OCI-LY7 (cell line): ENCODE results near the gene TXNIP. TPM values are rescaled to one million over a fixed set of nuclear protein-coding genes. Genes with fewer than 3 reads are reported as not detected.

ENCODE experiments used
- BruUV-seq: library from RNA; stranded (reverse); fragments of 400-500 nt; replicated peaks from 2 replicates; lab custom pipeline; 2021; lab: Mats Ljungman, UMichigan
- CTCF ChIA-PET: fragments of 300-600 bp; sonication (Branson Sonifier 250); formaldehyde crosslinking; loops from one replicate; lab custom pipeline; 2022; ENCODE audit warnings: antibody characterized with exemption; ENCODE audit not compliant: unreplicated experiment; lab: Charles Lee
- POLR2A ChIA-PET: fragments of 300-600 bp; sonication (Branson Sonifier 250); formaldehyde crosslinking; loops from one replicate; lab custom pipeline; 2022; ENCODE audit warnings: antibody characterized with exemption; lab: Charles Lee
- DNase-seq: peaks from one replicate; pipeline ENCODE4 v3.0.0-alpha.2; 2015; ENCODE audit warnings: low spot score
- H2AFZ ChIP-seq: fragments of 200-600 bp; sonication (generic), shearing (Covaris generic); 2 replicates; pipeline ENCODE4 v1.6.1; 2014; ENCODE audit warnings: mild to moderate bottlenecking, antibody characterized with exemption, low read length, moderate library complexity
- H3K27ac ChIP-seq: fragments of 200-600 bp; sonication (generic); 2 replicates; pipeline ENCODE4 v1.5.1; 2014; ENCODE audit warnings: mixed run types, low read depth, mild to moderate bottlenecking, moderate library complexity, low read length, inconsistent platforms; ENCODE audit not compliant: poor library complexity, severe bottlenecking
- H3K36me3 ChIP-seq: fragments of 200-600 bp; sonication (generic); 2 replicates; pipeline ENCODE4 v1.6.1; 2014; ENCODE audit warnings: mild to moderate bottlenecking, antibody characterized with exemption, low read length, moderate library complexity, mixed read lengths; ENCODE audit not compliant: insufficient read depth
- H3K4me1 ChIP-seq: fragments of 200-600 bp; sonication (generic); 2 replicates; pipeline ENCODE4 v1.5.1; 2014; ENCODE audit warnings: mild to moderate bottlenecking, low read length; ENCODE audit not compliant: insufficient read depth, poor library complexity, severe bottlenecking
- H3K4me2 ChIP-seq: fragments of 200-600 bp; sonication (generic); 2 replicates; pipeline ENCODE4 v1.6.1; 2014; ENCODE audit warnings: mild to moderate bottlenecking, low read length
- H3K4me3 ChIP-seq: fragments of 200-600 bp; sonication (generic); 2 replicates; pipeline ENCODE4 v1.5.1; 2014; ENCODE audit warnings: mild to moderate bottlenecking, low read depth, low read length; ENCODE audit not compliant: poor library complexity, severe bottlenecking
- H3K79me2 ChIP-seq: fragments of 200-600 bp; sonication (generic); 2 replicates; pipeline ENCODE4 v1.6.1; 2016; ENCODE audit warnings: low read depth, mild to moderate bottlenecking, low read length, moderate library complexity, mixed read lengths; ENCODE audit not compliant: insufficient read depth
- H3K9me2 ChIP-seq: fragments of 200-600 bp; sonication (generic); 2 replicates; pipeline ENCODE4 v1.6.1; 2016; ENCODE audit warnings: mild to moderate bottlenecking, low read length, mixed read lengths; ENCODE audit not compliant: insufficient read depth
- H3K9me3 ChIP-seq: fragments of 200-600 bp; sonication (generic); 2 replicates; pipeline ENCODE4 v1.6.1; 2014; ENCODE audit warnings: mild to moderate bottlenecking, mixed run types, low read length, mixed read lengths
- H4K20me1 ChIP-seq: fragments of 200-600 bp; sonication (generic); 2 replicates; pipeline ENCODE4 v1.6.1; 2014; ENCODE audit warnings: mild to moderate bottlenecking, antibody characterized with exemption, low read length, moderate library complexity, mixed read lengths; ENCODE audit not compliant: insufficient read depth
- CTCF ChIP-seq: fragments of 200-600 bp; sonication (generic); conservative IDR thresholded peaks from 2 replicates; pipeline ENCODE4 v1.5.1; 2014; ENCODE audit warnings: mild to moderate bottlenecking, antibody characterized with exemption, low read length, moderate library complexity, mixed read lengths
- EZH2phosphoT487 ChIP-seq: fragments of 200-600 bp; sonication (generic); IDR thresholded peaks from 2 replicates; pipeline ENCODE4 v1.6.1; 2018; ENCODE audit warnings: low read depth, borderline replicate concordance, mild to moderate bottlenecking, mixed run types, antibody characterized with exemption, low read length, moderate library complexity, mixed read lengths
- intact Hi-C: fragments of 100-400 bp; cut with micrococcal nuclease; formaldehyde crosslinking; loops from one replicate; pipeline ENCODE4 v1.10.0; 2022; ENCODE audit not compliant: unreplicated experiment
- total RNA-seq, 2 experiments: library from RNA; depleted of rRNA in 1 of 2; stranded (reverse); fragments of >200 nt in 1 of 2; shearing (Covaris generic) in 1 of 2; gene quantifications; 2 replicates each; pipeline ENCODE4 v1.2.3, GENCODE V29; 2014 to 2022

The TXNIP gene
- total RNA-seq, 2 experiments from 2014 or later, result 50.3 to 144 TPM

GRCh38 chr1:146019231-146020057 is 23.1 kb upstream of the TXNIP start:
- H2AFZ ChIP-seq, result no peak overlapping the region
- H4K20me1 ChIP-seq, result no peaks in the 10 kb centered on the region
- no peak for DNase-seq
- POLR2A ChIA-PET, result interaction anchor here (0.7 kb wide), 2 partner anchors 13 to 33 kb away, joined by 3 read pairs; no protein-coding TSS in a partner anchor
- H3K4me1 ChIP-seq, result no peaks in the 10 kb centered on the region
- no peaks in the 10 kb centered on the region for H3K9me3 ChIP-seq
- intact Hi-C loops, result no loop called here
- BruUV-seq, result no TSS peak
- no peaks in the 10 kb centered on the region for H3K36me3 ChIP-seq
- no peak for TF ChIP-seq CTCF
- no peaks in the 10 kb centered on the region for H3K79me2 ChIP-seq
- CTCF ChIA-PET, result no interaction called here
- no peak overlapping the region for H3K4me2 ChIP-seq
- no peak overlapping the region for H3K27ac ChIP-seq
- H3K4me3 ChIP-seq, result no peak overlapping the region
- H3K9me2 ChIP-seq, result no peaks in the 10 kb centered on the region

GRCh38 chr1:146016891-146017290 is 20.5 kb upstream of the TXNIP start:
- H2AFZ ChIP-seq, result no peak overlapping the region
- no TSS peak for BruUV-seq
- ChIA-PET POLR2A (interaction anchor here (0.6 to 2.0 kb wide), 7 partner anchors 15 to 172 kb away, joined by 3 to 5 read pairs (median 3); partner anchors contain the start of genes LIX1L and NUDT17), CTCF (no interaction called here)
- H3K27ac ChIP-seq, result no peak overlapping the region
- H4K20me1 ChIP-seq, result no peaks in the 10 kb centered on the region
- no peaks in the 10 kb centered on the region for H3K79me2 ChIP-seq
- no peaks in the 10 kb centered on the region for H3K36me3 ChIP-seq
- H3K4me2 ChIP-seq, result no peak overlapping the region
- TF ChIP-seq CTCF, result no peak
- TF ChIP-seq EZH2phosphoT487, result no peak
- DNase-seq, result no peak
- no peaks in the 10 kb centered on the region for H3K9me2 ChIP-seq
- no peak overlapping the region for H3K4me3 ChIP-seq
- H3K9me3 ChIP-seq, result no peaks in the 10 kb centered on the region
- H3K4me1 ChIP-seq, result peaks cover 3% of the 10 kb centered on the region
- intact Hi-C loops, result no loop called here

- no peak overlapping the region for H3K4me2 ChIP-seq
- no peaks in the 10 kb centered on the region for H3K9me2 ChIP-seq
- no peaks in the 10 kb centered on the region for H3K79me2 ChIP-seq
- H3K4me3 ChIP-seq, result no peak overlapping the region
- no peak overlapping the region for H2AFZ ChIP-seq
- TF ChIP-seq EZH2phosphoT487 (no peak), CTCF (no peak)
- CTCF ChIA-PET, result no interaction called here
- DNase-seq, result no peak
- H3K9me3 ChIP-seq, result no peaks in the 10 kb centered on the region
- H3K27ac ChIP-seq, result no peak overlapping the region
- no peaks in the 10 kb centered on the region for H3K36me3 ChIP-seq
- intact Hi-C loops, result loop anchor here (1.0 to 2.0 kb wide), 3 partner anchors 36 to 155 kb away; partner anchors contain the start of gene PIAS3
- POLR2A ChIA-PET, result interaction anchor here (1.2 kb wide), 1 partner anchor 33 kb away, joined by 4 read pairs; no protein-coding TSS in a partner anchor
- BruUV-seq, result no TSS peak
- no peaks in the 10 kb centered on the region for H4K20me1 ChIP-seq
- peaks cover 3% of the 10 kb centered on the region for H3K4me1 ChIP-seq
Observed at GRCh38 chr1:146013559-146013922, 17.2 kb upstream of the TXNIP start.
